Glutamatergic neuron (in vitro differentiated cells): ENCODE data around the gene DPEP1. TPM values are rescaled to one million over a fixed set of nuclear protein-coding genes. Genes with fewer than 3 reads are reported as not detected.

Source experiments
- DNase-seq: peaks from one replicate; pipeline ENCODE4 v3.0.0; 2022
- H3K27ac Mint-ChIP-seq: one replicate; pipeline ENCODE4 v1.8.0; 2020; ENCODE audit warnings: mild to moderate bottlenecking, mixed read lengths, inconsistent platforms; ENCODE audit not compliant: unreplicated experiment
- H3K27me3 Mint-ChIP-seq: one replicate; pipeline ENCODE4 v1.8.0; 2020; ENCODE audit warnings: mild to moderate bottlenecking, moderate library complexity, mixed read lengths, inconsistent platforms; ENCODE audit not compliant: unreplicated experiment
- H3K36me3 Mint-ChIP-seq: one replicate; pipeline ENCODE4 v1.8.0; 2020; ENCODE audit warnings: mild to moderate bottlenecking, mixed read lengths, inconsistent platforms; ENCODE audit not compliant: unreplicated experiment
- H3K4me1 Mint-ChIP-seq: one replicate; pipeline ENCODE4 v1.8.0; 2020; ENCODE audit warnings: mild to moderate bottlenecking, low read depth, mixed read lengths, inconsistent platforms; ENCODE audit not compliant: unreplicated experiment
- H3K4me3 Mint-ChIP-seq: one replicate; pipeline ENCODE4 v1.8.0; 2020; ENCODE audit warnings: mild to moderate bottlenecking, mixed read lengths, inconsistent platforms; ENCODE audit not compliant: unreplicated experiment
- H3K9me3 Mint-ChIP-seq: one replicate; pipeline ENCODE4 v1.8.0; 2020; ENCODE audit warnings: mild to moderate bottlenecking, moderate library complexity, mixed read lengths, inconsistent platforms; ENCODE audit not compliant: unreplicated experiment
- total RNA-seq: library from RNA; stranded (reverse); fragmentation: NEBNext Ultra II Directional; extraction: Animal tissue kit (Norgen Biotek cat#: 25700); gene quantifications from one replicate; pipeline ENCODE4 v1.2.1, GENCODE V29; 2021; ENCODE audit not compliant: unreplicated experiment
- TF ChIP-seq, protein P1 (sequence below): fragments of 200-600 bp; sonication (generic); IDR thresholded peaks from one replicate; pipeline ENCODE4 v1.5.0; 2021; ENCODE audit not compliant: partially characterized antibody, unreplicated experiment

DPEP1 gene
- total RNA-seq, 1 donor from 2014 or later, result 0.39 TPM

- peaks cover 6% of the 10 kb centered on the region for H3K9me3 Mint-ChIP-seq
- DNase-seq, result no peak
- peaks cover 5% of the 10 kb centered on the region for H3K36me3 Mint-ChIP-seq
- no peak overlapping the region for H3K27ac Mint-ChIP-seq
- no peak overlapping the region for H3K4me3 Mint-ChIP-seq
- peaks cover 10% of the 10 kb centered on the region for H3K27me3 Mint-ChIP-seq
- H3K4me1 Mint-ChIP-seq, result peaks cover 10% of the 10 kb centered on the region
- TF ChIP-seq, protein P1, sequence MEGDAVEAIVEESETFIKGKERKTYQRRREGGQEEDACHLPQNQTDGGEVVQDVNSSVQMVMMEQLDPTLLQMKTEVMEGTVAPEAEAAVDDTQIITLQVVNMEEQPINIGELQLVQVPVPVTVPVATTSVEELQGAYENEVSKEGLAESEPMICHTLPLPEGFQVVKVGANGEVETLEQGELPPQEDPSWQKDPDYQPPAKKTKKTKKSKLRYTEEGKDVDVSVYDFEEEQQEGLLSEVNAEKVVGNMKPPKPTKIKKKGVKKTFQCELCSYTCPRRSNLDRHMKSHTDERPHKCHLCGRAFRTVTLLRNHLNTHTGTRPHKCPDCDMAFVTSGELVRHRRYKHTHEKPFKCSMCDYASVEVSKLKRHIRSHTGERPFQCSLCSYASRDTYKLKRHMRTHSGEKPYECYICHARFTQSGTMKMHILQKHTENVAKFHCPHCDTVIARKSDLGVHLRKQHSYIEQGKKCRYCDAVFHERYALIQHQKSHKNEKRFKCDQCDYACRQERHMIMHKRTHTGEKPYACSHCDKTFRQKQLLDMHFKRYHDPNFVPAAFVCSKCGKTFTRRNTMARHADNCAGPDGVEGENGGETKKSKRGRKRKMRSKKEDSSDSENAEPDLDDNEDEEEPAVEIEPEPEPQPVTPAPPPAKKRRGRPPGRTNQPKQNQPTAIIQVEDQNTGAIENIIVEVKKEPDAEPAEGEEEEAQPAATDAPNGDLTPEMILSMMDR, result no peak
Measured at GRCh38 chr16:89616623-89617022, 3.2 kb downstream of the DPEP1 start.

DNA sequence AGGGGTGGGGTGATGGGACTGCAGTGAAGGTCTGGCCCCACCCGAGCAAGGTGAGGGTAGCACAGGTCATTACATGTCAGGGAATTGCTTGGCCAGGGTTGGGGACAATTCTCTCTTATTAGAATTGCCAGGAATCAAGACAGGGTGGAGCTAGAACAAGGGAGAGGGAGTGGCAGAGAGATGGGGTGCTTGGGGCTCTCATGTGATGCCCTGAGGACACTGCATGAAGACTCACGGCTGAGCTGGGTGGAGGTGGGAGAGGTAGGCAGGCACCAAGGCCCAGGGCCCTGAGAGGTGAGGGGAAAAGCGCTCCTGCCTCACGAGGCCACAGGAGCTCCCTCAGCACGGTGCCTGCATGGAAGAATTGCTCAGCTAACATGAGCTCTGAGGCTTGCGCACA lies 3.6 kb downstream of the DPEP1 start:
- peaks cover 6% of the 10 kb centered on the region for H3K9me3 Mint-ChIP-seq
- DNase-seq, result no peak
- peaks cover 5% of the 10 kb centered on the region for H3K36me3 Mint-ChIP-seq
- H3K4me3 Mint-ChIP-seq, result no peak overlapping the region
- peaks cover 10% of the 10 kb centered on the region for H3K27me3 Mint-ChIP-seq
- peaks cover 12% of the 10 kb centered on the region for H3K4me1 Mint-ChIP-seq
- TF ChIP-seq, protein P1, result no peak
- no peak overlapping the region for H3K27ac Mint-ChIP-seq

DNA sequence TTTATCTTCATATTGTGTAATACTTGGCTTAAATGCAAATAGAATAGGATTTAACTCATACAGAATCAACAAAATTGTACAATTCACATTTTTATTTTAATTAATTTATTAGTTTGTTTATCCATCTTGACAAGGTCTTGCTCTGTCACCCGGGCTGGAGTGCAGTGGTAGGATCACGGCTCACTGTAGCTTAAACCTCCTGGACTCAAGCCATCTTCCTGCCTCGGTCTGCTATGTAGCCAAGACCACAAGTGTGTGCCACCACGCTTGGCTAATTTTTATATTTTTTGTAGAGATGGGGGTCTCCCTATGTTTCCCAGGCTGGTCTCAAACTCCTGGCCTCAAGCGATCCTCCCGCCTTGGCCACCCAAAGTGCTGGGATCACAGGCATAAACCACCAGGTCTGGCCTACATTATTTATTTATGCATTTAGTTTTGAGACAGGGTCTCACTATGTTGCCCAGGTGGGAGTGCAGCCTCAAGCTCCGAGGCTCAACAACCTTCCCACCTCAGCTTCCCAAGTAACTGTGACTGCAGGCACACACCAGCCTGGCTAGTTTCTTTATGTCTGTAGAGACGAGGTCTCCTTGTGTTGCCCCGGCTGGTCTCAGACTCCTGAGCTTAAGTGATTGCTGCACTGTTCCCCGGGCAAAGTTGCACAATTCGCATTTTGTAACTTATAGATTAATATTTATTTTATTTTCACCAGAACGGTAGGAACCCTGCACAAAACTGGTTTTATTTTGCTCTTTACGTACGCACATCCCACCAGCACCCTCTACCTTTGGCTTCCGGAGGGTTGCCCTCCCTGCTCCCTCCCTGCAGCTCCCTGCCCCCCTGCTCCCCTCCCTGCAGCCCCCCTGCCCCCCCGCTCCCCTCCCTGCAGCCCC lies 4.9 kb downstream of the DPEP1 start:
- TF ChIP-seq, protein P1, result no peak
- H3K27ac Mint-ChIP-seq, result no peak overlapping the region
- peaks cover 5% of the 10 kb centered on the region for H3K4me1 Mint-ChIP-seq
- no peak overlapping the region for H3K4me3 Mint-ChIP-seq
- no peak for DNase-seq
- peaks cover 1% of the 10 kb centered on the region for H3K27me3 Mint-ChIP-seq
- H3K36me3 Mint-ChIP-seq, result no peaks in the 10 kb centered on the region
- H3K9me3 Mint-ChIP-seq, result no peaks in the 10 kb centered on the region

- no peak for DNase-seq
- peaks cover 4% of the 10 kb centered on the region for H3K9me3 Mint-ChIP-seq
- TF ChIP-seq, protein P1, result no peak
- no peaks in the 10 kb centered on the region for H3K36me3 Mint-ChIP-seq
- no peak overlapping the region for H3K4me3 Mint-ChIP-seq
- peaks cover 3% of the 10 kb centered on the region for H3K27me3 Mint-ChIP-seq
- peaks cover 14% of the 10 kb centered on the region for H3K4me1 Mint-ChIP-seq
- no peak overlapping the region for H3K27ac Mint-ChIP-seq
Measured at GRCh38 chr16:89619840-89620239, 6.4 kb downstream of the DPEP1 start.

- TF ChIP-seq, protein P1, result no peak
- Mint-ChIP-seq H3K27me3 (peaks cover 6% of the 10 kb centered on the region), H3K9me3 (peaks cover 4% of the 10 kb centered on the region), H3K27ac (no peak overlapping the region), H3K4me3 (no peak overlapping the region), H3K4me1 (peaks cover 14% of the 10 kb centered on the region), H3K36me3 (no peaks in the 10 kb centered on the region)
- no peak for DNase-seq
Measured at GRCh38 chr16:89620406-89620841, 7.0 kb downstream of the DPEP1 start.
